Stimulated activated CD4-positive, alpha-beta T cell treated with anti-CD3 and anti-CD28 coated beads, Interleukin-4, amount 100 ng/mL, for 1 hour (primary cell): ENCODE data around the gene IL1F10.

Source experiments
- DNase-seq: peaks from one replicate; pipeline ENCODE4 v3.0.0-alpha.2; 2020

Gene IL1F10

GRCh38 chr2:113067681-113068080 is at the start of gene IL1F10:
Gene IL1F10 (plus strand): TSS chr2:113067970. CDS start chr2:113072739, 4,769 bp downstream.
- no peak for DNase-seq

GRCh38 chr2:113018509-113018908 is 49.3 kb upstream of the IL1F10 start:
- no peak for DNase-seq

- DNase-seq: no peak
Measured at GRCh38 chr2:113021312-113021711, 46.5 kb upstream of the IL1F10 start.

GRCh38 chr2:113024764-113025163 is 43.0 kb upstream of the IL1F10 start:
- no peak for DNase-seq

- DNase-seq: no peak
Measured at GRCh38 chr2:113025737-113026136, 42.0 kb upstream of the IL1F10 start.

DNA sequence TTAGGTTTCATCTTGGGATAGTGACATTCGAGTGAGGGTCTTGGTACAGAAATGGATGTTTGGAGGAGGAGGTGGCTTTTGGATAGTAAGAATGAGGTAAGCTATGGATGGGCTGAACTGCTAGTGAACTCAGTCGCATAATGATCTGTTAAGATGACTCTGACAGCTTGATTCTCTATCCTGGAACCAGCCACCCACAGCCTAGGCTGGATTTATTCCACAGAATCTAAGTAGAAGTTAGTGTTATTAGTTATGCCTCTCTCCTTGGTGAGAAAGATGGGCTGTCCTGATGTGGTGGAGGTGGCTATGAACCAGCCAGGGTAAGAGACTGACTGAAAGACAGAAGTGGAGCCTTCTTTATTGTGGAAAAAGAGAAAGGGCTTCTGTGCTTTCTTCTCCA is 40.1 kb upstream of the IL1F10 start:
- no peak for DNase-seq

DNA sequence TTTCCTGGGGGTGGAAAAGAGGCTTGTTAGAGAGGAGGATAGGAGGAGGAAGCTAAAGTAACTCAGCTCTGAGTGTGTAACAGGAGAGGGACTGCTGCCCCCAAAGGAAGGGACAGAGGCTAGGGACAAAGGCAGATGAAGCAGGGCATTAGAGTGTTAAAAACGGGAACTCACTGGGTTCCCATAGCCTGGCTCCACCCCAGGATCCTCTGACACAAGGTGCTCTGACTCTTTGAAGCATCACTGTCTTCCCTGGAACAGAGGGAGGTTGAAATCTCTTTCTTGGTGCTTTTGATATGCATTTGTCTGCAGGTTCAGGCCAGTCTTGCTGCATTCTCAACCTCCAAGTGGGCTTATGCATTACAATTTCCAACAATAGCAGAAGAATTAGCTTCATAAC is 39.7 kb upstream of the IL1F10 start:
- DNase-seq: no peak

DNA sequence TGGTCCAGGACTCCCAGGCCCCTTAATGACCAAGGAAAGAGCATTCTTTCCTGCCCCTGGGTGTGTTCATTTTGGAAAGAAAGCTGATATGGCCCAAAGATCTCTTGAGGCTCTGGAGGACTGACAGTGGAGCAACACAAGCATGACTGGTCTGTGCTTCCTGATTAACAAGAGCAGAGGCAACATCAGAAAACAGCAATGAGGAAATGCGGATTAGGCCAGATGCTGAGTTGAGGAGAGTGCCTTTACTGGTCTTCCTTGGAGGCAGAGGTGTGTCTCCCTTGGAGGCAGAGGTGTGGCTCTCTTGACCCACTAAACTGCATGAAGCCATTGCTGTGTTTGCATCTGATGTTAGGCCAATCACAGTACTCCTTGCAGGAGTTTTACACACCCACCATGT is 35.0 kb upstream of the IL1F10 start:
- DNase-seq: no peak

GRCh38 chr2:113034016-113034415 is 33.8 kb upstream of the IL1F10 start:
- no peak for DNase-seq

GRCh38 chr2:113036763-113037162 is 31.0 kb upstream of the IL1F10 start:
- DNase-seq: no peak

GRCh38 chr2:113038291-113038690 is 29.5 kb upstream of the IL1F10 start:
- DNase-seq: no peak

DNA sequence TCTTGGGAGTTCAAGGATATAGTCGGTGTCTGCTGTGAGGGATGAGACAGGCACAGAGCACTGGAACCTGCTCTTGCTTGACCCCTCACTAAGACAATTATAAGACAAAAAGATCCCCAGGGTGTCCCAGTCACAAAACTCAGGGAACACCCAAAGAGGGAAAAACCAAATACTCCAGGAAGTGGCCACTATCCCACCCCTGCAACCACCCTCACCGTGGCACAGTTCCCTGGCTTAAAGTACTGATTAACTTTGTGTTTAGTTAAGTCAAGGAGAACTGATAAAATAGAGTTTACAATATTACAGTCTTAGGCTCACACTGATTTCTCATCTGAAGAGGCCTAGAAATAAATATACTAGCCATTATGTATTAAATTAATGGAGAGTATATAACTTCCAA is 28.6 kb upstream of the IL1F10 start:
- no peak for DNase-seq

- DNase-seq: no peak
Measured at GRCh38 chr2:113039719-113040118, 28.1 kb upstream of the IL1F10 start.

DNA sequence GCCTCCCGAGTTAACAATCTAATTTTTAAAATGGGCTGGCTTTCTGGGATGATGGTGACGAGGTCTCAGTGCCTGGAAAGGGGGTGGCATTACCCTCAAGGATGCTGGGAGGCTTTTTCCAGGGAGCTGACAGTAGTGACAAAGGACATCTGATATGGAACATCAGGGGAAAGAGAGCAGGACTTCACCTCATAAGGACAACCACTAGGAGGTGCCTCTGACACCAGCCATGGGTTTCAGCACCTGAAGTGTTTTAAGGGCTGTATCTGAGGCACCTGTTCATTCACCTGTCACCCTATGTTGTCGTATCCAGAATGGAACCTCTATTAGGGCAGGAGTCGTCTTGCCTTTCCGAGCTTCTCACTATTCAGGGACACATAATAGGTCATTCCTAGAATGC is 25.9 kb upstream of the IL1F10 start:
- DNase-seq: no peak

DNA sequence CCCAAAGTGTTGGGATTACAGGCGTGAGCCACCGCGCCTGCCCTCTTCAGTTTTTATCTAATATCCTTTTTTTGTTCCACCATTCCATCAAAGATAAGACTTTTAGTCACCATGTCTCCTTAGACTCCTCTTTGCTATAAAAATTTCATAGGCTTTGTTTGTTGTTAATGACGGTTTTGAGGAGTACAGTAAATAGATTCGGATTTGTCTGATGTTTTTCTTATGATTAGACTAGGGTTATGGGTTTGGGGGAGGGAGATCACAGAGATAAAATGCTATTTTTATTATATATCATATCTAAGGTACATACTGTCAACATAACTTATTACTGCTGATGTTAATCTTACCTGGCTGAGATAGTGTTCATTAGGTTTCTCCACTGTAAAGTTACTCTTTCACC is 21.3 kb upstream of the IL1F10 start:
- DNase-seq: no peak

- DNase-seq: no peak
Measured at GRCh38 chr2:113050921-113051895, 16.6 kb upstream of the IL1F10 start.

DNA sequence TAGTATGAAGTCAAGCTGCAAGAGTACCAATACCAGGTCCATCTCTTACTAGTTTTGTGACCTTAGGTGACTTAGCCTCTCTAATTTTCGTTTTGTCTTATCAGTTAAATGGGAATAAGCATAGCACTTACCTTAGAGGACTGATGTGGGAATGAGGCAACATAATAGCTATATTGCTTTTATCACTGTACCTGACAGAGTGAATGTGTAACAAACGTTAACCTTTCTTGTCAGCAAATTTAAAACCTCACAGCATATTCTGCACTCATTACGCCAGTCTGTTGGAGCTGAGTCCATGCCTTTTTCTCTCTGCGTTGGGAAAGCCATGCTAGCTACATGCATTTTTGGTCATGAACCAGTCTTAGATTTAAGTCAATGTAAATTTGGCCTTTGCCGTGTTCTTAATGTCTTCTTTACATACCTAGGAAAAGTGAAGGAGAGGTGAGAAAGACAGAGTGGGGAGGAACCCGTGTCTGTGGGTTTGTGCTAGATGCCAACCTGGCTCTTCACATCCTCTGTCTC is 15.3 kb upstream of the IL1F10 start, which contains the start of gene IL36B:
Gene IL36B (minus strand): TSS at position 472 of the 522 bp plus-strand sequence.
- no peak for DNase-seq

- no peak for DNase-seq
Measured at GRCh38 chr2:113053666-113054065, 14.1 kb upstream of the IL1F10 start.

DNA sequence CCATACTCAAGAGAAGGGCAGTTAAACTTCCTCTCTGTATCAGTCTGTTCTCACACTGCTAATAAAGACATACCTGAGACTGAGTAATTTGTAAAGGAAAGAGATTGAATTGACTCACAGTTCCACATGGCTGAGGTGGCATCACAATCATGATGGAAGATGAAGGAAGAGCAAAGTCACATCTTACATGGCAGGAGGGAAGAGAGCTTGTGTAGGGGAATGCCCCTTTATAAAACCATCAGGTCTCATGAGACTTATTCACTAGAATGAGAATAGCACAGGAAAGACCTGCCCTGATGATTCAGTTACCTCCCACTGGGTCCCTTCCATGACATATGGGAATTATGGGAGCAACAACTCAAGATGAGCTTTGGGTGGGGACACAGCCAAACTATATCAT is 13.7 kb upstream of the IL1F10 start:
- DNase-seq: no peak

- DNase-seq: no peak
Measured at GRCh38 chr2:113056521-113056920, 11.2 kb upstream of the IL1F10 start.

DNA sequence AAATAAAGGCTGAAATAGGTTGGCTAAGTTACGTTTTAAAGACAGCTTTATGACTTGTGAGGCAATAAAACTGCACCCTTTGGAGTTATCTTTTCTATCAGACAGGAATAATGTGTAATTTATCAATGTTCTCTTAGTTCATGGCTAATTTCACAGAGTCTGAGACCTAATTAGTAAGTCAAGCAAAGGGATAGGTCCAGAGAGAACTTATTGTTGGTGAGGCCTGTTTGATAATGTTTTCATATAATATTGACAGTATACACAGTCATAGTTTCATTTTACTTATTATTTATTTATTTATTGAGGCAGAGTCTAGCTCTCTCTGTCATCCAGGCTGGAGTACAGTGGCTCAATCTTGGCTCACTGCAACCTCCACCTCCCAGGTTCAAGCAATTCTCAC is 10.7 kb upstream of the IL1F10 start:
- DNase-seq: no peak

- no peak for DNase-seq
Measured at GRCh38 chr2:113058411-113058994, 9.3 kb upstream of the IL1F10 start.

DNA sequence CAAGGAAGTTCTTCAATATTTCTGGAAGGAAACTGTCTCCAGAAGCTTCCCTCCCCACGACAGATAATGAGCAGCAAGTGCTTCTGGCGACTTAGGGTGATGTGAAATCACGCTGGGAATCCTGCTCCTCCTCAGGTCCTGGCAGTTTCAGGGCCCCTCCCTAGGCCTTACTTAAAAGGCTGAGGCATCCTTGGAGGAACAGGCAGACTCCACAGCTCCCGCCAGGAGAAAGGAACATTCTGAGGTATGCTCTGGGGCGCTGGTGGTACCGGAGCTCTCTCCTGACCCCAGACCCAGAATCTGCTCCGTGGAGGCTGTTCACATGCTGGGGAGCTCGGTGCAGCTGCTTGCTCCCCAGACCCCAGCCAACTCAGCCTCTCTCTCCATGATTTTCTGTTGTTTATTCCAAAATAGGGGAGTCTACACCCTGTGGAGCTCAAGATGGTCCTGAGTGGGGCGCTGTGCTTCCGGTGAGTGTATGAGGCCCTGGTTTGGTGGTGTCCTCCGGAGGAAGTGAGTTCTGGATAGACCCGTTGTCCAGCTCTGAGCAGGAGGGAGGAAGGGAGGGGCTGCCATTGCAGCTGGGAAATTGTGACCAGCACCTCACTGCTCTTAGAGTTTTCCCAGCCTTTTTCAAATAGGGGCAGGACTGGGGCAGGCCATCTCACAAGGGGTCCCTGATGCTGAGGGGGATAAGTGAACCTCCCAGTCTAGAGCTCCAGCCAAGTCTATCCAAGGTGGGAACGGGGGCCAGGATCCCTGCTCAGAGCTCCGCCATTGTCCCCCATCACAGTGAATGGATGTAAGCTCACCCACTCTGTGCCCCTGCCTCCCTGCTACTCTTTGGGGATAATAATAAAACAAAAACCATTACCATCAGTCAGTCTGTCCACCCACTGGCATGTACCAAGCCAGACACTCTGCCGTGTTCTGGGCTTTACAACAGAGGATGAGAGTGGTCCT is 8.5 kb upstream of the IL1F10 start, which contains the start of gene IL36RN:
Gene IL36RN (plus strand): TSS at position 201 of the 963 bp plus-strand sequence. CDS start 241 bp downstream, at position 442.
- DNase-seq: no peak
